Measurements from ENCODE around the gene PEX3. TPM values are rescaled to one million over a fixed set of nuclear protein-coding genes. Genes with fewer than 3 reads are reported as not detected.
A peak's percentile ranks its signal among the peaks of the same experiment; 100 is the strongest.

PEX3 gene
- total and polyA plus RNA-seq, 2 experiments from 2014 or later: 13.8 to 19.4 TPM

- H3K4me3 Mint-ChIP-seq: peak overlapping the region; percentile 75
Measured at GRCh38 chr6:143536866-143537691, 86.5 kb downstream of the PEX3 start.

GRCh38 chr6:143538374-143538773 is 87.8 kb downstream of the PEX3 start:
- H3K36me3 ChIP-seq (ENCODE audit: insufficient read depth): no peaks in the 10 kb centered on the region
- TF ChIP-seq STAT1 (IDR thresholded peaks at IDR 0.05; ENCODE audit: unreplicated experiment) (no peak), EZH2phosphoT487 (IDR thresholded peaks at IDR 0.05; ENCODE audit: unreplicated experiment) (no peak)
- TF ChIP-seq, protein P1, sequence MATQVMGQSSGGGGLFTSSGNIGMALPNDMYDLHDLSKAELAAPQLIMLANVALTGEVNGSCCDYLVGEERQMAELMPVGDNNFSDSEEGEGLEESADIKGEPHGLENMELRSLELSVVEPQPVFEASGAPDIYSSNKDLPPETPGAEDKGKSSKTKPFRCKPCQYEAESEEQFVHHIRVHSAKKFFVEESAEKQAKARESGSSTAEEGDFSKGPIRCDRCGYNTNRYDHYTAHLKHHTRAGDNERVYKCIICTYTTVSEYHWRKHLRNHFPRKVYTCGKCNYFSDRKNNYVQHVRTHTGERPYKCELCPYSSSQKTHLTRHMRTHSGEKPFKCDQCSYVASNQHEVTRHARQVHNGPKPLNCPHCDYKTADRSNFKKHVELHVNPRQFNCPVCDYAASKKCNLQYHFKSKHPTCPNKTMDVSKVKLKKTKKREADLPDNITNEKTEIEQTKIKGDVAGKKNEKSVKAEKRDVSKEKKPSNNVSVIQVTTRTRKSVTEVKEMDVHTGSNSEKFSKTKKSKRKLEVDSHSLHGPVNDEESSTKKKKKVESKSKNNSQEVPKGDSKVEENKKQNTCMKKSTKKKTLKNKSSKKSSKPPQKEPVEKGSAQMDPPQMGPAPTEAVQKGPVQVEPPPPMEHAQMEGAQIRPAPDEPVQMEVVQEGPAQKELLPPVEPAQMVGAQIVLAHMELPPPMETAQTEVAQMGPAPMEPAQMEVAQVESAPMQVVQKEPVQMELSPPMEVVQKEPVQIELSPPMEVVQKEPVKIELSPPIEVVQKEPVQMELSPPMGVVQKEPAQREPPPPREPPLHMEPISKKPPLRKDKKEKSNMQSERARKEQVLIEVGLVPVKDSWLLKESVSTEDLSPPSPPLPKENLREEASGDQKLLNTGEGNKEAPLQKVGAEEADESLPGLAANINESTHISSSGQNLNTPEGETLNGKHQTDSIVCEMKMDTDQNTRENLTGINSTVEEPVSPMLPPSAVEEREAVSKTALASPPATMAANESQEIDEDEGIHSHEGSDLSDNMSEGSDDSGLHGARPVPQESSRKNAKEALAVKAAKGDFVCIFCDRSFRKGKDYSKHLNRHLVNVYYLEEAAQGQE (IDR thresholded peaks at IDR 0.05; ENCODE audit: unreplicated experiment): no peak

More at GRCh38 chr6:143536866-143537691, 86.5 kb downstream of the PEX3 start:
- H3K9me2 ChIP-seq (ENCODE audit: insufficient read depth): no peaks in the 10 kb centered on the region
- H4K20me1 ChIP-seq (replicated peaks; ENCODE audit: insufficient read depth): no peaks in the 10 kb centered on the region
- Mint-ChIP-seq H3K27me3 (ENCODE audit: insufficient read depth, low read depth, poor library complexity) (peaks cover 37% of the 10 kb centered on the region), H3K36me3 (ENCODE audit: low read depth) (no peaks in the 10 kb centered on the region; the same call in 2 of the 3 replicates), H3K27ac (no peak overlapping the region), H3K4me1 (peaks cover 17% of the 10 kb centered on the region), H3K9me3 (no peaks in the 10 kb centered on the region)
- peaks cover 10% of the 10 kb centered on the region for H3K4me1 ChIP-seq (ENCODE audit: insufficient read depth)
- peak overlapping the region; percentile 89 for H3K4me2 ChIP-seq
- no peak overlapping the region for H3K27ac ChIP-seq (ENCODE audit: low read depth)
- ATAC-seq (peak; percentile 78), DNase-seq (ENCODE audit: low spot score) (peak; percentile 86)
- no peak for TF ChIP-seq ETS1 (IDR thresholded peaks at IDR 0.05)
- TF ChIP-seq, protein P2, sequence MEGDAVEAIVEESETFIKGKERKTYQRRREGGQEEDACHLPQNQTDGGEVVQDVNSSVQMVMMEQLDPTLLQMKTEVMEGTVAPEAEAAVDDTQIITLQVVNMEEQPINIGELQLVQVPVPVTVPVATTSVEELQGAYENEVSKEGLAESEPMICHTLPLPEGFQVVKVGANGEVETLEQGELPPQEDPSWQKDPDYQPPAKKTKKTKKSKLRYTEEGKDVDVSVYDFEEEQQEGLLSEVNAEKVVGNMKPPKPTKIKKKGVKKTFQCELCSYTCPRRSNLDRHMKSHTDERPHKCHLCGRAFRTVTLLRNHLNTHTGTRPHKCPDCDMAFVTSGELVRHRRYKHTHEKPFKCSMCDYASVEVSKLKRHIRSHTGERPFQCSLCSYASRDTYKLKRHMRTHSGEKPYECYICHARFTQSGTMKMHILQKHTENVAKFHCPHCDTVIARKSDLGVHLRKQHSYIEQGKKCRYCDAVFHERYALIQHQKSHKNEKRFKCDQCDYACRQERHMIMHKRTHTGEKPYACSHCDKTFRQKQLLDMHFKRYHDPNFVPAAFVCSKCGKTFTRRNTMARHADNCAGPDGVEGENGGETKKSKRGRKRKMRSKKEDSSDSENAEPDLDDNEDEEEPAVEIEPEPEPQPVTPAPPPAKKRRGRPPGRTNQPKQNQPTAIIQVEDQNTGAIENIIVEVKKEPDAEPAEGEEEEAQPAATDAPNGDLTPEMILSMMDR (conservative IDR thresholded peaks at IDR 0.05; ENCODE audit: low read depth in 2 of 2): peak; percentile 23 to 54; a peak in 3 of 4 replicates
- TF ChIP-seq CREB1 (CRISPR knock-in tag; IDR thresholded peaks at IDR 0.05; ENCODE audit: low read depth): peak; percentile 66
- TF ChIP-seq NANOG (IDR thresholded peaks at IDR 0.05; ENCODE audit: borderline replicate concordance): no peak
- H2AFZ ChIP-seq: peak overlapping the region; percentile 99
- peaks cover 10% of the 10 kb centered on the region for H3F3A ChIP-seq (replicated peaks; ENCODE audit: low read depth)
- H3K36me3 ChIP-seq (ENCODE audit: insufficient read depth): no peaks in the 10 kb centered on the region
- H3K4me3 ChIP-seq: peak overlapping the region; percentile 76
- no peaks in the 10 kb centered on the region for H3K79me2 ChIP-seq (replicated peaks; ENCODE audit: insufficient read depth)
- peaks cover 67% of the 10 kb centered on the region for H3K27me3 ChIP-seq (ENCODE audit: insufficient read depth)

More at GRCh38 chr6:143538374-143538773, 87.8 kb downstream of the PEX3 start:
- H3K27me3 ChIP-seq (ENCODE audit: insufficient read depth): peaks cover 54% of the 10 kb centered on the region
- no peak overlapping the region for H2AFZ ChIP-seq
- no peaks in the 10 kb centered on the region for H4K20me1 ChIP-seq (replicated peaks; ENCODE audit: insufficient read depth)
- peaks cover 20% of the 10 kb centered on the region for H3K4me1 Mint-ChIP-seq
- H3K79me2 ChIP-seq (replicated peaks; ENCODE audit: insufficient read depth): no peaks in the 10 kb centered on the region
- H3F3A ChIP-seq (replicated peaks; ENCODE audit: low read depth): peaks cover 10% of the 10 kb centered on the region
- no peak overlapping the region for H3K4me3 ChIP-seq
- H3K27me3 Mint-ChIP-seq (ENCODE audit: insufficient read depth, low read depth, poor library complexity): peaks cover 37% of the 10 kb centered on the region
- no peaks in the 10 kb centered on the region; the same call in 2 of the 3 replicates for H3K36me3 Mint-ChIP-seq (ENCODE audit: low read depth)
- H3K27ac ChIP-seq (ENCODE audit: low read depth): no peak overlapping the region
- H3K9me2 ChIP-seq (ENCODE audit: insufficient read depth): no peaks in the 10 kb centered on the region
- ATAC-seq (no peak), DNase-seq (ENCODE audit: low spot score) (no peak)
- peak overlapping the region; percentile 84; the same call in 1 of the 2 replicates for H3K4me2 ChIP-seq
- peak overlapping the region; percentile 75; the same call in 2 of the 3 replicates for H3K4me3 Mint-ChIP-seq
- H3K4me1 ChIP-seq (ENCODE audit: insufficient read depth): peaks cover 10% of the 10 kb centered on the region
- H3K9me3 Mint-ChIP-seq: no peaks in the 10 kb centered on the region
- H3K27ac Mint-ChIP-seq: no peak overlapping the region
